ENCODE results near the gene B4GALT6. TPM values are rescaled to one million over a fixed set of nuclear protein-coding genes. Genes with fewer than 3 reads are reported as not detected.
A peak's percentile ranks its signal among the peaks of the same experiment; 100 is the strongest.

B4GALT6 gene
- total RNA-seq, 1 donor from 2014 or later, result 0.32 TPM

DNA sequence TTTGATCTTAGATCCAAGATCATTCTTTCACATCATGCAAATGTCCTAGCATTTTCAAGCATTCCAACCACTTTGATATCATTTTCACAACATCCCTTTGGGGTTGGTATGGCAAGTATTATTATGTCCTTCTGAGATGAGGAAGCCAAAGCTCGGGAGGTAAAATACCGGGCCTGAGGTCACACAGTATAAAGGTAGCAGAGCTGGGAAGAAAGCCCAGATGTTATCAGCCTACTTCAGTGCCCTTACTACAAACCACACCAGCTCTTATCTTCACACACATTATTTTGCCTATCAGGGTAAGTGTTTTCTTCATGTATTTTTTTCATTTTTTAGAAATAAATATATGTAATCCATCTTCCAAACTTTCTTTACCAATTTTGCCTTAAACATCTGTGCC is 4.2 kb upstream of the B4GALT6 start:
- H3K36me3 ChIP-seq, result no peaks in the 10 kb centered on the region
- intact Hi-C loops (cut with DNase I), result no loop called here
- H3K9me3 ChIP-seq, result no peaks in the 10 kb centered on the region
- H3K27me3 ChIP-seq, result no peaks in the 10 kb centered on the region
- H3K27ac ChIP-seq, result no peak overlapping the region
- no peak overlapping the region for H3K4me3 ChIP-seq
- peaks cover 0 to 3% of the 10 kb centered on the region in 2 donors for H3K4me1 ChIP-seq
- no peak for DNase-seq (ENCODE audit: low spot score in 2 of 2)
- TF ChIP-seq, protein P1, sequence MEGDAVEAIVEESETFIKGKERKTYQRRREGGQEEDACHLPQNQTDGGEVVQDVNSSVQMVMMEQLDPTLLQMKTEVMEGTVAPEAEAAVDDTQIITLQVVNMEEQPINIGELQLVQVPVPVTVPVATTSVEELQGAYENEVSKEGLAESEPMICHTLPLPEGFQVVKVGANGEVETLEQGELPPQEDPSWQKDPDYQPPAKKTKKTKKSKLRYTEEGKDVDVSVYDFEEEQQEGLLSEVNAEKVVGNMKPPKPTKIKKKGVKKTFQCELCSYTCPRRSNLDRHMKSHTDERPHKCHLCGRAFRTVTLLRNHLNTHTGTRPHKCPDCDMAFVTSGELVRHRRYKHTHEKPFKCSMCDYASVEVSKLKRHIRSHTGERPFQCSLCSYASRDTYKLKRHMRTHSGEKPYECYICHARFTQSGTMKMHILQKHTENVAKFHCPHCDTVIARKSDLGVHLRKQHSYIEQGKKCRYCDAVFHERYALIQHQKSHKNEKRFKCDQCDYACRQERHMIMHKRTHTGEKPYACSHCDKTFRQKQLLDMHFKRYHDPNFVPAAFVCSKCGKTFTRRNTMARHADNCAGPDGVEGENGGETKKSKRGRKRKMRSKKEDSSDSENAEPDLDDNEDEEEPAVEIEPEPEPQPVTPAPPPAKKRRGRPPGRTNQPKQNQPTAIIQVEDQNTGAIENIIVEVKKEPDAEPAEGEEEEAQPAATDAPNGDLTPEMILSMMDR (IDR thresholded peaks at IDR 0.05), result no peak

DNA sequence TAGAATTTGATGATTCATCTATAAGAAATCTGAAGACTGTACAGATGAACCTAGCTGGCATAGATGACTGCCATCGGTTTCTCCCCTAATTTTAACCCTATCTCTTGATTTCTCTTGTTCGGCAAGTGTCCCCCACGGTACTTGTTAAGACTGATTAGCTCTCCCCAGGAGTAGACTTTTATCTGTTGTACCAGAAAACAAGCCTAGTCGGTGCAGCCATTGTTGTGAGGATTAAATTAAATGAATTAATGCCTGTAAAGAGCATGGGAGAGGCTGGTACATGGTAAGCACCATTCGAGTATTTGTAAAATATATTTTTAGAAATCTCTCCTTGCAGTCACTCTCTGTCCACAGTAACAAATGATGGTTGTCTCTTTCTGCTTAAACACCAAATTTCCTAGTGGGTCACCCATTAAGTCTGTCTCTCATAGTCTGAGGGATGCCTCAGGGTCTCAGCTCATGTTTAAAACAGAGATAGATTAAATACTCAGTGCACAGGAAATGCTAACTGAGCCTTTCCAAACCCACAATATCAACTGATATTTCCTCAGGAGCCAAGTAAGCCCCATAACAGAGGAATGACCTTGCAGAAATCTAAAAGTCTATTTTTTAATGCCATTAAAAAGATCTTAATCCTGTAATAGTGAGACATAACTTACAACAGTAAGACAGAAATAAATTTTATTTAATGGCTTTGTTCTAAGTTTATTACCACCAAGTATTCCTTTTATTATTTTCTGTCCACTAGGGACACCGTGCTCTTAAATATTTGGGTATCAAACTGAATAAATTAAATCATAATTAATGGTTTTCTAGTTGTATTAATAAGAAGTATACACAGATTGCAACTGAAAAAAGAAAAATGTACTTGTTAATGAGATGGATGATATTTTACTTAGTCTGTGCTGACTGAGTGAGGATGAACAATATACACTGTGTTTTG is 2.9 kb upstream of the B4GALT6 start:
- no peaks in the 10 kb centered on the region for H3K27me3 ChIP-seq
- TF ChIP-seq, protein P1 (IDR thresholded peaks at IDR 0.05), result no peak
- H3K4me3 ChIP-seq, result no peak overlapping the region
- intact Hi-C loops (cut with DNase I), result no loop called here
- H3K9me3 ChIP-seq, result no peaks in the 10 kb centered on the region
- DNase-seq (ENCODE audit: low spot score in 2 of 2), result no peak
- H3K36me3 ChIP-seq, result no peaks in the 10 kb centered on the region
- peaks cover 0 to 3% of the 10 kb centered on the region in 2 donors for H3K4me1 ChIP-seq
- no peak overlapping the region for H3K27ac ChIP-seq

DNA sequence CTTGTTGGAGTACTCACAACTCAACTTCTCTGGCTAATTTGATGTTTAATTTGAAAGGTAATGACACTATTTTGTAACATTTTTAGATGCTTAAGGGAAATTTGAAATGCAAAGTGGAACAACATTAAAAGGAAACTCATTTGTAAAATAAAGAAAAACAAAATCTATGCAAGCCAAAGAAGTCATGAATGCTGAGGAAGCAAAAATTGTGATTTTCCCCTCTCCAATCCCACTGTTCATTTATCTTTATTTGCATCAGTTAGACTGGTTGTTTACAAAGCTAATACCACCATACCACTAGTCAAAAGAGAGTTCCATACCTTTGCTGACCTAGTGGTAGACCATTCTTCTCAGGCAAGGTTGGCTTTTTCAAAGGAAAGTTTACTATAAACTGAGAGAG is 2.2 kb upstream of the B4GALT6 start:
- Histone ChIP-seq H3K4me1 (peaks cover 0 to 3% of the 10 kb centered on the region in 2 donors), H3K4me3 (no peak overlapping the region), H3K27ac (no peak overlapping the region), H3K27me3 (no peaks in the 10 kb centered on the region), H3K9me3 (no peaks in the 10 kb centered on the region), H3K36me3 (no peaks in the 10 kb centered on the region)
- TF ChIP-seq, protein P1 (IDR thresholded peaks at IDR 0.05), result no peak
- intact Hi-C loops (cut with DNase I), result no loop called here
- no peak for DNase-seq (ENCODE audit: low spot score in 2 of 2)

DNA sequence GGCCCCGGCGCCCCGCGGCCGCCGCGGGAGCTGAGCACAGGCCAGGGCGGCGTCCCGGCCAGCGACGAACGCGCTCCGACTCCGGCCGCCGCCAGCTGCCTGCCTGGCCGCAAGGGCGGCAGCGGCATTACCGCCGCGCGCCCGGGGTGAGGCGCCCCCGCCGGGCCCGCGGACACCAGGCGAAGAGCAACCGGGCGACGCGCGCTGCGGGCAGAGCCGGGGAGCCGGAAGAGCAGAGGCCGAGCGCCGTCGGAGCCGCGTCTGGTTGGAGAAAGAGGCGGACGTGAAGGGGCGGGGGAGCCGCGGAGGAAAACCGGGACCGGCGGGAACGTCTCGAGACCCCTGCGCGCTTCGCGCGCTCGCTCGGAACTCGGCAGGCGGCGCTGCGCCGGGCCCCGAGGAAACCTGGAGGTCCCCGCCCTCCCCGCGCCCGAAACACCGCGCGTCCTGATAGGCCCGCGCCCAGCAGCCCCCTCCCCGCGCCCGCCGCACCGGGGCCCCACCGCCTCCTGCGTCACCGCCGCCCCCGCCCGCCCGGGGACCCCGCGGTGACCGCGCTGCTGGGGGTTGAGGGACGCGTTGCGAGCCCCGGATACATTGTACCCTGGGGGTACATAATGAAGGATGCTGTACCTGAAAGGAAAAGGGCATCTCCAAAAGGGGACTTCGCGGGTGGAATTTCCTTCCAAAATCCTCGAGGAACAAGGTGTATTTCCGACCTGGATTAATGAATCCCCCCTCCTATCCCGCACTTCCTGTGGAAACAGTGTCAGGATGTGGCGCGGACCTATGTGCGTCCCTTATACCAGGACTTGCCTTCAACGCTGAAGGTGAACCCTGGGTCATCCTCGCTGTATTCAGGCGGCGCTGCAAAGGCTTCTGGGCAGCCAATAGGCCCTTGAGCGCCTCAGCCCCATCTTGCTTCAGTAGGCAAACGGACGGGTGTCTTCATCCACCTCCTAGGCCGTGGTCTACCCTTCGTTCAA is 1.0 kb upstream of the B4GALT6 start:
- peak in 1 of 2 donors; percentile 64 for DNase-seq (ENCODE audit: low spot score in 2 of 2)
- H3K27ac ChIP-seq, result peak overlapping the region; percentile 20 to 61

DNA sequence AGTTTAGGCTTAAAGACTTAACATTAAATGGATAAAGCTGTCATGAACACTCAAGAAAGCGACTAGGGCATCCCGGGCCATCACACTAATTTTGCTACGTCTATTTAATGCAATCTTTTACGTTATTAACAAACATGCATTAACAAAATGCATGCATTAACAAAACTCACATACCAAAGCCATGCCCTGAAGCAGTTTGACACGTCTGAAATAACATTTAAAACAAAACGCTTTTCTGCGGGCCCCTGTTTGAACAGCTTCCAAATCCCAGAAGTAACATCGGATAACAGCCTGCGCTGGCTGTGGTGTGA is 458 bp downstream of the B4GALT6 start:
- Histone ChIP-seq H3K27me3 (no peaks in the 10 kb centered on the region), H3K4me1 (peaks cover 0 to 3% of the 10 kb centered on the region in 2 donors), H3K27ac (no peak overlapping the region), H3K9me3 (no peaks in the 10 kb centered on the region), H3K4me3 (peak overlapping the region; percentile 78 to 80), H3K36me3 (no peaks in the 10 kb centered on the region)
- DNase-seq (ENCODE audit: low spot score in 2 of 2), result no peak
- intact Hi-C loops (cut with DNase I), result loop anchor here (2.0 kb wide), 1 partner anchor 39 kb away; no protein-coding TSS in a partner anchor
- TF ChIP-seq, protein P1 (IDR thresholded peaks at IDR 0.05), result no peak

More for the DNA sequence above, 1.0 kb upstream of the B4GALT6 start:
- TF ChIP-seq, protein P1 (IDR thresholded peaks at IDR 0.05), result peak; percentile 14 to 31 (median 15)
- Histone ChIP-seq H3K27me3 (no peaks in the 10 kb centered on the region), H3K36me3 (no peaks in the 10 kb centered on the region), H3K4me1 (peaks cover 0 to 3% of the 10 kb centered on the region in 2 donors), H3K4me3 (peak overlapping the region; percentile 78 to 80), H3K9me3 (no peaks in the 10 kb centered on the region)
- intact Hi-C loops (cut with DNase I), result loop anchor here (2.0 kb wide), 1 partner anchor 37 kb away; no protein-coding TSS in a partner anchor

Measured in ascending aorta (tissue), 2 donors.